ENCODE results near the gene DEPDC5.

Gene DEPDC5

DNA sequence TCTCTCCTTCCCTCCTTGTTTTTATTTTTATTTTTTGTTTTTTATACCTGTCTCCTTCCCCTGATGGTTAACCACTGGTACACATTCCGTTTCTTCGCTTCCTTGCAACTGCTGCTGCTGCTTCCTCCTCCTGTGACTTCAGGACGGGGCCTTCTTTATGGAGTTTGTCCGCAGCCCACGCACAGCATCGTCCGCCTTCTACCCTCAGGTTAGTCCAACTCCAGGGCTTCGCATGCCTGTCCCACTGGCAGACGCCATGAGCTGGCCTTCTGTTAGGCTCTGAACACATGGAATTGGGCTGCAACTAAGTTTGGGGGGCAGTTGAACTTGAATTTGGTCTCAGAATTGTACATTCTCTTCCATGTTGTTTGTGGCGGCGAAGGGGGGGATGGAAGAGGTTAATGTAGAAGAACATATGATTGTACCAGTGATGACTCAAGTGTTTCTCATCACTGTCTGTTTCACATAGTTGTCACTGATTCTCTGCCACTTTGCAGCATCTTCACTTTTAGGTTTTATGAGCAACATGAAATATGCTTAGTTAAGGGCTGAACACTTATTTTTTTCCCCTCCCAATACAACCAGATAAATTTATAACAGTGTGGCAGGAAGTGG is 107.5 kb downstream of the DEPDC5 start:
- H3K36me3 ChIP-seq (ENCODE audit: control insufficient read depth, insufficient read depth, low read length): peaks cover 14% of the 10 kb centered on the region
- no peak for DNase-seq (ENCODE audit: extremely low read depth, insufficient read length)
- H3K27me3 ChIP-seq (replicated peaks; ENCODE audit: control insufficient read depth, insufficient read depth, low read length): no peaks in the 10 kb centered on the region
- TF ChIP-seq, protein P1, sequence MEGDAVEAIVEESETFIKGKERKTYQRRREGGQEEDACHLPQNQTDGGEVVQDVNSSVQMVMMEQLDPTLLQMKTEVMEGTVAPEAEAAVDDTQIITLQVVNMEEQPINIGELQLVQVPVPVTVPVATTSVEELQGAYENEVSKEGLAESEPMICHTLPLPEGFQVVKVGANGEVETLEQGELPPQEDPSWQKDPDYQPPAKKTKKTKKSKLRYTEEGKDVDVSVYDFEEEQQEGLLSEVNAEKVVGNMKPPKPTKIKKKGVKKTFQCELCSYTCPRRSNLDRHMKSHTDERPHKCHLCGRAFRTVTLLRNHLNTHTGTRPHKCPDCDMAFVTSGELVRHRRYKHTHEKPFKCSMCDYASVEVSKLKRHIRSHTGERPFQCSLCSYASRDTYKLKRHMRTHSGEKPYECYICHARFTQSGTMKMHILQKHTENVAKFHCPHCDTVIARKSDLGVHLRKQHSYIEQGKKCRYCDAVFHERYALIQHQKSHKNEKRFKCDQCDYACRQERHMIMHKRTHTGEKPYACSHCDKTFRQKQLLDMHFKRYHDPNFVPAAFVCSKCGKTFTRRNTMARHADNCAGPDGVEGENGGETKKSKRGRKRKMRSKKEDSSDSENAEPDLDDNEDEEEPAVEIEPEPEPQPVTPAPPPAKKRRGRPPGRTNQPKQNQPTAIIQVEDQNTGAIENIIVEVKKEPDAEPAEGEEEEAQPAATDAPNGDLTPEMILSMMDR (IDR thresholded peaks at IDR 0.05; ENCODE audit: insufficient read depth, low read length, poor library complexity, severe bottlenecking): no peak
- no peak overlapping the region for H3K4me3 ChIP-seq (replicated peaks; ENCODE audit: low read depth, low read length)

DNA sequence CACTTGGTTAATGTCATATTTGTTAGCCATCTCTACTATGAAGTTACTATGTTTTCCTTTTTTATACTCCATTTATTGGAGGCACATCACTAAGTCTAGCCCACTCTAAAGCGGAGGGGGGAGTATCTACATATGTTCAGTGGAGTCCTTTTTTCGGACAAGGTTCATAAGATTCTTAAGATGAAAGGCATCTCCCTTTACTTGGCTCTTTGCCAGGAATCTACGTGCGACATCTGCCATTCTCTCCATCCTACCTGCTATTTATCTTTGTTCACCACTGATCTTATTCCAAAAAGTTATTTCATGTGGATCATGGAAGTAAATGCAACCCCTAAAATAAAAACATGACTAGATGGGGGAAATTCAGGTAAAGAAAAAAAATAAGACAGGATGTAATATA is 113.1 kb downstream of the DEPDC5 start:
- Histone ChIP-seq H3K27me3 (replicated peaks; ENCODE audit: control insufficient read depth, insufficient read depth, low read length) (no peaks in the 10 kb centered on the region), H3K4me3 (replicated peaks; ENCODE audit: low read depth, low read length) (no peak overlapping the region), H3K36me3 (ENCODE audit: control insufficient read depth, insufficient read depth, low read length) (peaks cover 11% of the 10 kb centered on the region)
- TF ChIP-seq, protein P1 (IDR thresholded peaks at IDR 0.05; ENCODE audit: insufficient read depth, low read length, poor library complexity, severe bottlenecking): no peak
- no peak for DNase-seq (ENCODE audit: extremely low read depth, insufficient read length)

DNA sequence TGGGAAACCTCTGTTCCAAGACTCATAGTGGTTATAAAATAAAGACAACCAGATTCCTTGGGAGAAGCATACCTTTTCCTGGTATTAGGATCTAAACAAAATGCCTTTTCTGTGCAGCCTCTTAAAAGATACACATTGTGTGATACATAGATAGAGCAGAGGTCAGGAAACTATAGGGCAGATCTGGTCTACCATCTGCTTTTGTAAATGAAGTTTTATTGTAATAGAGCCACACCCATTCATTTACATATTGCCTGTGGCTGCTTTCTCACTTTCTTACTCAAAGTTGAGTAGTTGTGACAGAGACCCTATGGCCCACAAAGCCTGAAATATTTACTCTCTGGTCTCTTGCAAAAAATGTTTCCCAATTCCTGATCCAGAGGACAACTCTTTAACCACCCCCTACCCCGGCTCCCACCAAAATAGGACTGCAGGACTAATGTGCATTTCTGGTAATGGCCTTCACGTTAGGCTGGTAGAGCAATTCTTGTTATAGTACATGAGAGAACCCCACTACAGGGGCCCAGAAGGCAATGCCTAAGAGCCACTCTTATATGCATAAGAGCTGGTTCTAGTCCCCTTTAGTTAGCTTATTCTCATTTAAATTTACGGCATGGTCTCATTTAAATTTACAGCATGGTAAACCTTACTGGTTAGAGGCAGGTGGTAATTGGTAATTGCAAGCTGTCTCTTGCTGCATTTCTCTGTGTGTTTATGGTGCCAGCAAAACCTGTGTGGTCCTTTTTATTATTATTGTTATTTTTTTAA is 113.8 kb downstream of the DEPDC5 start:
- no peak for DNase-seq (ENCODE audit: extremely low read depth, insufficient read length)
- TF ChIP-seq, protein P1 (IDR thresholded peaks at IDR 0.05; ENCODE audit: insufficient read depth, low read length, poor library complexity, severe bottlenecking): no peak
- Histone ChIP-seq H3K4me3 (replicated peaks; ENCODE audit: low read depth, low read length) (no peak overlapping the region), H3K27me3 (replicated peaks; ENCODE audit: control insufficient read depth, insufficient read depth, low read length) (no peaks in the 10 kb centered on the region), H3K36me3 (ENCODE audit: control insufficient read depth, insufficient read depth, low read length) (peaks cover 11% of the 10 kb centered on the region)

DNA sequence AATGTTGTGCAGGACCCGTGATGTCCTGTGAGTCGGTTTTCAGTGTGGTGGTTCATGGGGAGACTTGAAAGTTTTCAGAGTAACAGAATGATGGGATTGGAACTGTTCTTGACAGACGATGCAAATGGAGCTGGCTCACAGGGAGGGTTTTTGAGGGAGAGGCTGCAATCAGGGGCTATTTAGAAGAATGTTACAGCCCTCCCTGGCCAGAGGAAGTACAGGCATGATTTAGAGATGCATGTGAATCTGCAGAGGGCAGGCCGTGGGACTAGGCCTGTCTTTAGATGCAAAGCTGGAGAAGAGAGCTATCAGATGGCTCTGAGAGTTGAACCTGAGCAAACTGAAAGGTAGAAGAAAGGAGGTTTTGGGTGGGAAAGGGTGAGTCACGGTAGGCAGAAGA is 115.9 kb downstream of the DEPDC5 start:
- TF ChIP-seq, protein P1 (IDR thresholded peaks at IDR 0.05; ENCODE audit: insufficient read depth, low read length, poor library complexity, severe bottlenecking): no peak
- Histone ChIP-seq H3K4me3 (replicated peaks; ENCODE audit: low read depth, low read length) (no peak overlapping the region), H3K36me3 (ENCODE audit: control insufficient read depth, insufficient read depth, low read length) (peaks cover 20% of the 10 kb centered on the region), H3K27me3 (replicated peaks; ENCODE audit: control insufficient read depth, insufficient read depth, low read length) (no peaks in the 10 kb centered on the region)
- no peak for DNase-seq (ENCODE audit: extremely low read depth, insufficient read length)

DNA sequence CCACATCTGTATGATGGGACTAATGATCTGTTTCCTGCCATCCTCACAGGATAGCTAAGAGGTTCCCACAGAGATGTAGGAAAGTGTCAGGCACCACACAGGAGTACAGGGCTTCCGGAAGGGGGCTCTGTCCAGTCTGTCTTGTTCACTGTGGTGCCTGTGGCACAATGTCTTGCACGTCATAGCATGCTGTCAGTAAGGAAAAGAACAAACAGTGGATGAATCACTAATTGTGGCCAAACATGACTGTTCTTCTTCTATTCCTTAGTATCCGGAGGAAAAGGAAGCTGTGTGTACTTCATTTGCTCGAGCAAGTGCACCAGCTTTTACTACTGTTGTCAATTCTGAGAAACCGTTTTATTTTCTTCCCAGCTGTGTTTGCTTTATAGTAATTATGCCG is 117.1 kb downstream of the DEPDC5 start:
- Histone ChIP-seq H3K4me3 (replicated peaks; ENCODE audit: low read depth, low read length) (no peak overlapping the region), H3K36me3 (ENCODE audit: control insufficient read depth, insufficient read depth, low read length) (peaks cover 20% of the 10 kb centered on the region), H3K27me3 (replicated peaks; ENCODE audit: control insufficient read depth, insufficient read depth, low read length) (no peaks in the 10 kb centered on the region)
- no peak for DNase-seq (ENCODE audit: extremely low read depth, insufficient read length)
- TF ChIP-seq, protein P1 (IDR thresholded peaks at IDR 0.05; ENCODE audit: insufficient read depth, low read length, poor library complexity, severe bottlenecking): no peak
